ENCODE measurements around the gene IGF2.

DNA sequence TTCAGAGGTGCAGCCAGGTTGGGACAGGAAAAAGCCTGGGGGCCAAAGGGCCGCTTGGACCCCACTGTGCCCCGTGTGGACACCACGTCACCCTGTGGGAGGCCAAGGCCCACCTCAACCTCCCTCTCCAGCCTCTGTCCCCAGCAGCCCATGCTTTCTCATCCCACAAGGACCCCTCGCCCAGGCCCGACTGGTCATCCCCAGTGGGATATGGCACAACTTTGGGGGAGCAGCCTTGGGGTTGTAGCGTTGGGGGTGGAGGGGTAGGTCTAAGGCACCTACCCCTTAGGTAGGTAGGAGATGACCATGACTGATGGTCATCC lies 44.0 kb downstream of the IGF2 start:
- TF ChIP-seq, protein P1, sequence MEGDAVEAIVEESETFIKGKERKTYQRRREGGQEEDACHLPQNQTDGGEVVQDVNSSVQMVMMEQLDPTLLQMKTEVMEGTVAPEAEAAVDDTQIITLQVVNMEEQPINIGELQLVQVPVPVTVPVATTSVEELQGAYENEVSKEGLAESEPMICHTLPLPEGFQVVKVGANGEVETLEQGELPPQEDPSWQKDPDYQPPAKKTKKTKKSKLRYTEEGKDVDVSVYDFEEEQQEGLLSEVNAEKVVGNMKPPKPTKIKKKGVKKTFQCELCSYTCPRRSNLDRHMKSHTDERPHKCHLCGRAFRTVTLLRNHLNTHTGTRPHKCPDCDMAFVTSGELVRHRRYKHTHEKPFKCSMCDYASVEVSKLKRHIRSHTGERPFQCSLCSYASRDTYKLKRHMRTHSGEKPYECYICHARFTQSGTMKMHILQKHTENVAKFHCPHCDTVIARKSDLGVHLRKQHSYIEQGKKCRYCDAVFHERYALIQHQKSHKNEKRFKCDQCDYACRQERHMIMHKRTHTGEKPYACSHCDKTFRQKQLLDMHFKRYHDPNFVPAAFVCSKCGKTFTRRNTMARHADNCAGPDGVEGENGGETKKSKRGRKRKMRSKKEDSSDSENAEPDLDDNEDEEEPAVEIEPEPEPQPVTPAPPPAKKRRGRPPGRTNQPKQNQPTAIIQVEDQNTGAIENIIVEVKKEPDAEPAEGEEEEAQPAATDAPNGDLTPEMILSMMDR (conservative IDR thresholded peaks at IDR 0.05; ENCODE audit: low read depth, low read length) = no peak
- no peak for TF ChIP-seq EZH2phosphoT487 (IDR thresholded peaks at IDR 0.05; ENCODE audit: borderline replicate concordance, low read length)
- no peak for TF ChIP-seq EZH2 (IDR thresholded peaks at IDR 0.05; ENCODE audit: low read length, unreplicated experiment)

Data from PC-3 (cell line).